Body of pancreas (tissue), 4 donors: ENCODE measurements around the gene NLRP10.

Experiments
- POLR2A ChIP-seq, 3 donors: fragments of 450-650 bp; IDR thresholded peaks; one replicate each; pipeline ENCODE4 v1.6.1; 2016; ENCODE audit warnings: antibody characterized with exemption in 3 of 3, mild to moderate bottlenecking in 2 of 3
- TF ChIP-seq, protein P1 (sequence below), 7 experiments: fragments of 450-650 bp in 4 of 7; fragments of 200-600 bp in 3 of 7; sonication (generic) in 3 of 7; IDR thresholded peaks; one replicate each; pipeline ENCODE4 v1.5.1; 2016 to 2019; ENCODE audit warnings: antibody characterized with exemption in 7 of 7

DNA sequence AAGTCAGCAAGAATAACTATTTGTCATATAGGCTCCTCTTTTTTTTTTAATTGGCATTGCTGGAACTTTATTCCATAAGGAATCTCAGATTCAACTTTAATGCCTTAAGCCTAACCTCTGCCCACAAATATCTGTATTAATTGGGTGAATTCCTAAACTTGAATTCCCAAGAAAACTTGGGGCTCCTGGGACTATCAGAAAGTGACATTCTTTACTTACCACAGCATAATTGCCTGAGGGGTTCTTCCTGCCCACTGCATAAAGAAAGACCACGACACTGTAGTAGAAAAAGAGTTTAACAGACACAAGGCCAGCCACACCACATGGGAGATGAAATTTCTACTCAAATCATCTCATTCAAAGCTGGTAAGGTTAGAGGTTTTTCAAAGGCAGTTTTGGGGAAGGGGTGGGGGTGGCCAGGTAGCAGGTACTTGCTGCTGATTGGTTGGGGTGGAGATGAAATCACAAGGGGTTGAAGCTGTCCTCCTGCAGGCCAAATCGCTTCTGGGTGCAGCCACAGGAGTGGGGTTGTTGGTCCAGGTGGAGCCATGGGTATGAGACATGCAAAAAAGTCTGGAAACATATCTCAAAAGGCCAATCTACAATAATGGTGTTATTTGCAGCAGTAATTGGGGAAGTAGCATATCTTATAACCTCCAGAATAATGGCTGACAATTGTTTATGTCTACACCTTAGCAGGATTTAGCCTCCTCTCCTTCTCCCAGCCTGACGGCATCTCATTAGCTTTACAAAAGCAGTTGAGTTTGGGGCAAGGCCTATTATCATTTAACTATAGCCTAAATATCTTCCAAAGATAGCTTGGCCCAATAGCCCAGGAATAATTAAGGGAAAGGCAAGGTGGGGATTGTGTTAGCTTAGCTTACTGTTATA, 4.8 kb upstream of the NLRP10 start:
- no peak for TF ChIP-seq POLR2A (IDR thresholded peaks at IDR 0.05)
- TF ChIP-seq, protein P1, sequence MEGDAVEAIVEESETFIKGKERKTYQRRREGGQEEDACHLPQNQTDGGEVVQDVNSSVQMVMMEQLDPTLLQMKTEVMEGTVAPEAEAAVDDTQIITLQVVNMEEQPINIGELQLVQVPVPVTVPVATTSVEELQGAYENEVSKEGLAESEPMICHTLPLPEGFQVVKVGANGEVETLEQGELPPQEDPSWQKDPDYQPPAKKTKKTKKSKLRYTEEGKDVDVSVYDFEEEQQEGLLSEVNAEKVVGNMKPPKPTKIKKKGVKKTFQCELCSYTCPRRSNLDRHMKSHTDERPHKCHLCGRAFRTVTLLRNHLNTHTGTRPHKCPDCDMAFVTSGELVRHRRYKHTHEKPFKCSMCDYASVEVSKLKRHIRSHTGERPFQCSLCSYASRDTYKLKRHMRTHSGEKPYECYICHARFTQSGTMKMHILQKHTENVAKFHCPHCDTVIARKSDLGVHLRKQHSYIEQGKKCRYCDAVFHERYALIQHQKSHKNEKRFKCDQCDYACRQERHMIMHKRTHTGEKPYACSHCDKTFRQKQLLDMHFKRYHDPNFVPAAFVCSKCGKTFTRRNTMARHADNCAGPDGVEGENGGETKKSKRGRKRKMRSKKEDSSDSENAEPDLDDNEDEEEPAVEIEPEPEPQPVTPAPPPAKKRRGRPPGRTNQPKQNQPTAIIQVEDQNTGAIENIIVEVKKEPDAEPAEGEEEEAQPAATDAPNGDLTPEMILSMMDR (IDR thresholded peaks at IDR 0.05), result no peak
